ENCODE data around the gene CERT1. TPM values are rescaled to one million over a fixed set of nuclear protein-coding genes. Genes with fewer than 3 reads are reported as not detected.

Gene CERT1
- total RNA-seq, 3 donors from 2014 or later = 41.4 to 63.4 (median 45.0) TPM

- ATAC-seq = no peak
- intact Hi-C loops (cut with DNase I, micrococcal nuclease) = no loop called here
These were observed 1.1 kb upstream of the CERT1 start for GRCh38 chr5:75512383-75513074.

GRCh38 chr5:75510836-75511434 lies 494 bp downstream of the CERT1 start:
- TF ChIP-seq CTCF (IDR thresholded peaks at IDR 0.05) = no peak
- DNase-seq (peak; percentile 65 to 79 (median 78)), ATAC-seq (peak; percentile 57)
- Histone ChIP-seq H3K36me3 (ENCODE audit: low read depth) (no peaks in the 10 kb centered on the region), H3K4me3 (peak overlapping the region; percentile 88), H3K4me1 (ENCODE audit: low read depth) (peaks cover 21% of the 10 kb centered on the region), H3K9me3 (no peaks in the 10 kb centered on the region)
- intact Hi-C loops (cut with DNase I, micrococcal nuclease) = no loop called here

More at GRCh38 chr5:75512383-75513074, 1.1 kb upstream of the CERT1 start:
- H3K4me1 ChIP-seq (ENCODE audit: low read depth) = peaks cover 21% of the 10 kb centered on the region
- no peak for DNase-seq
- no peaks in the 10 kb centered on the region for H3K36me3 ChIP-seq (ENCODE audit: low read depth)
- TF ChIP-seq CTCF (IDR thresholded peaks at IDR 0.05) = no peak
- H3K9me3 ChIP-seq = no peaks in the 10 kb centered on the region
- peak overlapping the region; percentile 27 for H3K4me3 ChIP-seq

GRCh38 chr5:75510417-75510835 lies 1.0 kb downstream of the CERT1 start:
- peak; percentile 23 for ATAC-seq
- intact Hi-C loops (cut with DNase I, micrococcal nuclease) = no loop called here
- H3K4me1 ChIP-seq (ENCODE audit: low read depth) = peaks cover 21% of the 10 kb centered on the region
- no peak for DNase-seq
- no peaks in the 10 kb centered on the region for H3K36me3 ChIP-seq (ENCODE audit: low read depth)
- peak overlapping the region; percentile 88 for H3K4me3 ChIP-seq
- TF ChIP-seq CTCF (IDR thresholded peaks at IDR 0.05) = no peak
- no peaks in the 10 kb centered on the region for H3K9me3 ChIP-seq

GRCh38 chr5:75509956-75510355 lies 1.5 kb downstream of the CERT1 start:
- DNase-seq (peak in 1 of 3 donors; percentile 15), ATAC-seq (no peak)
- H3K9me3 ChIP-seq = no peaks in the 10 kb centered on the region
- intact Hi-C loops (cut with DNase I, micrococcal nuclease) = no loop called here
- H3K4me3 ChIP-seq = no peak overlapping the region
- no peak for TF ChIP-seq CTCF (IDR thresholded peaks at IDR 0.05)
- peaks cover 21% of the 10 kb centered on the region for H3K4me1 ChIP-seq (ENCODE audit: low read depth)
- no peaks in the 10 kb centered on the region for H3K36me3 ChIP-seq (ENCODE audit: low read depth)

- intact Hi-C loops (cut with DNase I, micrococcal nuclease) = no loop called here
- Histone ChIP-seq H3K4me1 (ENCODE audit: low read depth) (peaks cover 21% of the 10 kb centered on the region), H3K9me3 (no peaks in the 10 kb centered on the region), H3K36me3 (ENCODE audit: low read depth) (no peaks in the 10 kb centered on the region), H3K4me3 (no peak overlapping the region)
- ATAC-seq (no peak), DNase-seq (no peak)
- no peak for TF ChIP-seq CTCF (IDR thresholded peaks at IDR 0.05)
These were observed 1.9 kb downstream of the CERT1 start for GRCh38 chr5:75509546-75509945.

Measured in mucosa of descending colon (tissue), 3 donors.